A549 (cell line): Measurements from ENCODE around the gene MYO7A.

Source experiments
- RAD21 ChIP-seq, 2 experiments: fragments of >200 bp in 1 of 2; sonication (Bioruptor Twin) in 1 of 2; formaldehyde crosslinking in 1 of 2; IDR thresholded peaks in 1 of 2; conservative IDR thresholded peaks in 1 of 2; 2 replicates in 1 of 2; 3 replicates in 1 of 2; pipeline ENCODE4 v1.6.1; 2012 to 2018; ENCODE audit warnings: inconsistent platforms in 1 of 2
- RFX5 ChIP-seq: fragments of 450-650 bp; IDR thresholded peaks from 2 replicates; pipeline ENCODE4 v1.7.1; 2014; ENCODE audit warnings: antibody characterized with exemption, mild to moderate bottlenecking, moderate library complexity
- SMC3 ChIP-seq: fragments of >200 bp; sonication (Bioruptor Twin); formaldehyde crosslinking; IDR thresholded peaks from 3 replicates; pipeline ENCODE4 v1.6.1; 2018; ENCODE audit warnings: inconsistent platforms
- TF ChIP-seq, protein P1 (sequence below): fragments of >200 bp; sonication (Bioruptor Twin); formaldehyde crosslinking; IDR thresholded peaks from 3 replicates; pipeline ENCODE4 v1.5.1; 2016

DNA sequence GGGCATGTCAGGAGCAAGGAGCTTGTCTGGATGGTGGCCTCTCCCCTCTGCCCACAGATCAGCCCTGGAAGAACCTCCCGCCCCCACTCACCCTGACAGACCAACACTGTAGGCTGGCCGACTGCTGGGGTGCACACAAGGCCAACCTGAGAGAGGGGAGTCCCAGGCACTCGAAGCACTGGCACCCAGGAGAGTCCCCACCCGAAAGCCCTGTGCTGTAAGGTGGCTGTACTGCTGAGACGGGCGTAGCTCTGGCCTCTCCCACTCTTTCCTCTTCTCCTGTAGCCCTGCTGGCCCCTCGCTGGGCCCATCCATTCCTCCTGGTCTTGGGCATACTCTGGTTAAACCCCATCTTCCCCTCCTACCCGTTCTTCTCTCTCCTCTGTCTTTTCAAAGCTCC, 39.7 kb downstream of the MYO7A start:
- TF ChIP-seq, protein P1, sequence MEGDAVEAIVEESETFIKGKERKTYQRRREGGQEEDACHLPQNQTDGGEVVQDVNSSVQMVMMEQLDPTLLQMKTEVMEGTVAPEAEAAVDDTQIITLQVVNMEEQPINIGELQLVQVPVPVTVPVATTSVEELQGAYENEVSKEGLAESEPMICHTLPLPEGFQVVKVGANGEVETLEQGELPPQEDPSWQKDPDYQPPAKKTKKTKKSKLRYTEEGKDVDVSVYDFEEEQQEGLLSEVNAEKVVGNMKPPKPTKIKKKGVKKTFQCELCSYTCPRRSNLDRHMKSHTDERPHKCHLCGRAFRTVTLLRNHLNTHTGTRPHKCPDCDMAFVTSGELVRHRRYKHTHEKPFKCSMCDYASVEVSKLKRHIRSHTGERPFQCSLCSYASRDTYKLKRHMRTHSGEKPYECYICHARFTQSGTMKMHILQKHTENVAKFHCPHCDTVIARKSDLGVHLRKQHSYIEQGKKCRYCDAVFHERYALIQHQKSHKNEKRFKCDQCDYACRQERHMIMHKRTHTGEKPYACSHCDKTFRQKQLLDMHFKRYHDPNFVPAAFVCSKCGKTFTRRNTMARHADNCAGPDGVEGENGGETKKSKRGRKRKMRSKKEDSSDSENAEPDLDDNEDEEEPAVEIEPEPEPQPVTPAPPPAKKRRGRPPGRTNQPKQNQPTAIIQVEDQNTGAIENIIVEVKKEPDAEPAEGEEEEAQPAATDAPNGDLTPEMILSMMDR = no peak
- TF ChIP-seq RFX5 (no peak), RAD21 (conservative IDR thresholded peaks at IDR 0.05 in 1 of 2, IDR thresholded peaks at IDR 0.05 in 1 of 2) (no peak), SMC3 (no peak)
